HepG2 (cell line): ENCODE measurements around the gene ARPC1A. TPM values are rescaled to one million over a fixed set of nuclear protein-coding genes. Genes with fewer than 3 reads are reported as not detected.

Experiments
- FIP1L1 ChIP-seq: fragments of 200-400 bp; formaldehyde crosslinking; IDR thresholded peaks from 2 replicates; pipeline ENCODE4 v1.6.1; 2018; ENCODE audit warnings: low read depth, mild to moderate bottlenecking, low read length, moderate library complexity, borderline replicate concordance; ENCODE audit not compliant: insufficient read depth
- FOXK2 ChIP-seq: fragments of 450-650 bp; IDR thresholded peaks from 2 replicates; pipeline ENCODE4 v1.6.1; 2016
- FOXM1 ChIP-seq: sonication (generic); formaldehyde crosslinking; IDR thresholded peaks from 2 replicates; pipeline ENCODE4 v1.5.0; 2020; ENCODE audit warnings: missing genetic modification reagents
- HMGA1 ChIP-seq: sonication (generic); formaldehyde crosslinking; conservative IDR thresholded peaks from 2 replicates; pipeline ENCODE4 v1.4.0; 2020; ENCODE audit warnings: missing genetic modification reagents
- ISL2 ChIP-seq: sonication (generic); formaldehyde crosslinking; IDR thresholded peaks from 2 replicates; pipeline ENCODE4 v1.5.0; 2020; ENCODE audit warnings: missing genetic modification reagents
- KDM3A ChIP-seq: IDR thresholded peaks from 2 replicates; pipeline ENCODE4 v1.6.1; 2018; ENCODE audit warnings: low read depth, missing compliant biosample characterization
- MZF1 ChIP-seq: sonication (generic); formaldehyde crosslinking; IDR thresholded peaks from 2 replicates; pipeline ENCODE4 v1.8.1; 2023; ENCODE audit warnings: mild to moderate bottlenecking, missing genetic modification reagents, borderline replicate concordance
- NAIF1 ChIP-seq: sonication (generic); formaldehyde crosslinking; IDR thresholded peaks from 2 replicates; pipeline ENCODE4 v1.5.0; 2020; ENCODE audit warnings: mild to moderate bottlenecking, missing genetic modification reagents, borderline replicate concordance
- NFE2L2 ChIP-seq: fragments of 150-350 bp; IDR thresholded peaks from 2 replicates; pipeline ENCODE4 v1.6.1; 2014; ENCODE audit warnings: low read length
- NFKB2 ChIP-seq: sonication (generic); formaldehyde crosslinking; IDR thresholded peaks from 2 replicates; pipeline ENCODE4 v1.4.0; 2020; ENCODE audit warnings: missing genetic modification reagents, borderline replicate concordance
- NR2F6 ChIP-seq, 2 experiments: IDR thresholded peaks; 2 replicates each; pipeline ENCODE4 v1.6.1; 2016; ENCODE audit warnings: antibody characterized with exemption in 1 of 2, mild to moderate bottlenecking in 1 of 2
- POLR2AphosphoS5 ChIP-seq: IDR thresholded peaks from 2 replicates; pipeline ENCODE4 v1.6.1; 2012; ENCODE audit warnings: low read depth, low read length
- SATB2 ChIP-seq: sonication (generic); formaldehyde crosslinking; IDR thresholded peaks from 2 replicates; pipeline ENCODE4 v1.5.0; 2020; ENCODE audit warnings: missing genetic modification reagents
- XBP1 ChIP-seq: sonication (generic); formaldehyde crosslinking; IDR thresholded peaks from 2 replicates; pipeline ENCODE4 v1.5.0; 2020; ENCODE audit warnings: missing genetic modification reagents
- YY1 ChIP-seq: IDR thresholded peaks from 2 replicates; pipeline ENCODE4 v1.6.1; 2011; ENCODE audit warnings: low read length, low read depth, moderate library complexity, mild to moderate bottlenecking; ENCODE audit not compliant: insufficient read depth, insufficient replicate concordance
- ZNF44 ChIP-seq: sonication (generic); formaldehyde crosslinking; IDR thresholded peaks from 2 replicates; pipeline ENCODE4 v1.5.1; 2020; ENCODE audit warnings: mild to moderate bottlenecking, missing genetic modification reagents
- ZNF564 ChIP-seq: sonication (generic); formaldehyde crosslinking; IDR thresholded peaks from 2 replicates; pipeline ENCODE4 v1.8.1; 2023; ENCODE audit warnings: mild to moderate bottlenecking, missing genetic modification reagents
- ZNF678 ChIP-seq: sonication (generic); formaldehyde crosslinking; IDR thresholded peaks from 2 replicates; pipeline ENCODE4 v1.4.0; 2020; ENCODE audit warnings: mild to moderate bottlenecking, missing genetic modification reagents
- ZSCAN9 ChIP-seq: IDR thresholded peaks from 2 replicates; pipeline ENCODE4 v1.6.1; 2016; ENCODE audit warnings: borderline replicate concordance
- polyA plus RNA-seq, 8 experiments: library from polyadenylated mRNA; depleted of rRNA in 3 of 8; stranded (reverse) in 7 of 8; unstranded in 1 of 8; fragments of >200 nt; fragmentation: Illumina TruSeq in 4 of 8; extraction: Trizol in 4 of 8; gene quantifications; 2 replicates each; pipeline versions ENCODE4 v1.2.1 to v1.2.3, GENCODE V29; 2011 to 2016; ENCODE audit warnings: low read depth in 4 of 8, missing spikeins in 1 of 8, mixed read lengths in 1 of 8; ENCODE audit not compliant: insufficient read depth in 1 of 8
- total RNA-seq, 5 experiments: library from RNA; depleted of rRNA; stranded (reverse); fragments of >200 nt; fragmentation: Illumina TruSeq; extraction: Trizol; gene quantifications; 2 replicates each; pipeline ENCODE4 v1.2.3, GENCODE V29; 2016; ENCODE audit warnings: low read depth in 1 of 5
- TF ChIP-seq, protein P1 (sequence below): sonication (generic); formaldehyde crosslinking; IDR thresholded peaks from 2 replicates; pipeline ENCODE4 v1.4.0; 2020; ENCODE audit warnings: missing genetic modification reagents, borderline replicate concordance
- TF ChIP-seq, protein P2 (sequence below): sonication (generic); formaldehyde crosslinking; conservative IDR thresholded peaks from 2 replicates; pipeline ENCODE4 v1.4.0; 2020; ENCODE audit warnings: missing genetic modification reagents
- TF ChIP-seq, protein P3 (sequence below): sonication (generic); formaldehyde crosslinking; IDR thresholded peaks from 2 replicates; pipeline ENCODE4 v1.4.0; 2020; ENCODE audit warnings: mild to moderate bottlenecking, missing genetic modification reagents
- TF ChIP-seq, protein P4 (sequence below): sonication (generic); formaldehyde crosslinking; IDR thresholded peaks from 2 replicates; pipeline ENCODE4 v1.5.1; 2020; ENCODE audit warnings: mild to moderate bottlenecking, missing genetic modification reagents, moderate library complexity

Gene ARPC1A
- total and polyA plus RNA-seq, 2 of the 13 experiments (the other 11 are each of a cell fraction or from before 2014, with no cell fraction given), result 44.3 to 88.5 TPM

DNA sequence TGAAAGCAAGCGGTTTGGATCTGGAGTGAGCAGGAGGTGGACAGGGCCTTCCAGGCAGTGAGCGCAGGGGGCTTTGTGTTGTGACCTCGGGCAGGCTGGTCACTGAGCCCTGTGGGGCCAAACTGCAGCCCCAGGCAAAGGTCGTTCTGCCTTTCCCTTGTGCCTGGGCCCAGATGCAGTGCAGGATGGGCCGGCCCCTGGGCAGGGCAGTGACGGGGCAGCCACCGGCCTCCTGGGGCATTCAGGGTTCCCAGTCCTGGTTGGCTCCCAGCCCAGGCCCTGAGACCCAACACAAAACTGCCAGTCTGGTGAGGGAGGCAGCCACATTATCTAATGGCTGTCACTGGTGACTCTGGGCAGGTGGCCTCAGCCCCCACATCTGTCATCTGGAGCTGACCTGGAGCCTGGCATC is 56.0 kb downstream of the ARPC1A start (continued):
- peak; percentile 50; the same call in 1 of the 2 replicates for TF ChIP-seq NR2F6 (IDR thresholded peaks at IDR 0.05)
- TF ChIP-seq NR2F6 (CRISPR knock-in tag; IDR thresholded peaks at IDR 0.05), result peak; percentile 60
- no peak for TF ChIP-seq HMGA1 (CRISPR knock-in tag)
- TF ChIP-seq NAIF1 (CRISPR knock-in tag), result no peak
- TF ChIP-seq FIP1L1, result no peak
- TF ChIP-seq, protein P1, sequence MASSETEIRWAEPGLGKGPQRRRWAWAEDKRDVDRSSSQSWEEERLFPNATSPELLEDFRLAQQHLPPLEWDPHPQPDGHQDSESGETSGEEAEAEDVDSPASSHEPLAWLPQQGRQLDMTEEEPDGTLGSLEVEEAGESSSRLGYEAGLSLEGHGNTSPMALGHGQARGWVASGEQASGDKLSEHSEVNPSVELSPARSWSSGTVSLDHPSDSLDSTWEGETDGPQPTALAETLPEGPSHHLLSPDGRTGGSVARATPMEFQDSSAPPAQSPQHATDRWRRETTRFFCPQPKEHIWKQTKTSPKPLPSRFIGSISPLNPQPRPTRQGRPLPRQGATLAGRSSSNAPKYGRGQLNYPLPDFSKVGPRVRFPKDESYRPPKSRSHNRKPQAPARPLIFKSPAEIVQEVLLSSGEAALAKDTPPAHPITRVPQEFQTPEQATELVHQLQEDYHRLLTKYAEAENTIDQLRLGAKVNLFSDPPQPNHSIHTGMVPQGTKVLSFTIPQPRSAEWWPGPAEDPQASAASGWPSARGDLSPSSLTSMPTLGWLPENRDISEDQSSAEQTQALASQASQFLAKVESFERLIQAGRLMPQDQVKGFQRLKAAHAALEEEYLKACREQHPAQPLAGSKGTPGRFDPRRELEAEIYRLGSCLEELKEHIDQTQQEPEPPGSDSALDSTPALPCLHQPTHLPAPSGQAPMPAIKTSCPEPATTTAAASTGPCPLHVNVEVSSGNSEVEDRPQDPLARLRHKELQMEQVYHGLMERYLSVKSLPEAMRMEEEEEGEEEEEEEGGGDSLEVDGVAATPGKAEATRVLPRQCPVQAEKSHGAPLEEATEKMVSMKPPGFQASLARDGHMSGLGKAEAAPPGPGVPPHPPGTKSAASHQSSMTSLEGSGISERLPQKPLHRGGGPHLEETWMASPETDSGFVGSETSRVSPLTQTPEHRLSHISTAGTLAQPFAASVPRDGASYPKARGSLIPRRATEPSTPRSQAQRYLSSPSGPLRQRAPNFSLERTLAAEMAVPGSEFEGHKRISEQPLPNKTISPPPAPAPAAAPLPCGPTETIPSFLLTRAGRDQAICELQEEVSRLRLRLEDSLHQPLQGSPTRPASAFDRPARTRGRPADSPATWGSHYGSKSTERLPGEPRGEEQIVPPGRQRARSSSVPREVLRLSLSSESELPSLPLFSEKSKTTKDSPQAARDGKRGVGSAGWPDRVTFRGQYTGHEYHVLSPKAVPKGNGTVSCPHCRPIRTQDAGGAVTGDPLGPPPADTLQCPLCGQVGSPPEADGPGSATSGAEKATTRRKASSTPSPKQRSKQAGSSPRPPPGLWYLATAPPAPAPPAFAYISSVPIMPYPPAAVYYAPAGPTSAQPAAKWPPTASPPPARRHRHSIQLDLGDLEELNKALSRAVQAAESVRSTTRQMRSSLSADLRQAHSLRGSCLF, result no peak
- TF ChIP-seq ZNF678 (CRISPR knock-in tag), result no peak
- no peak for TF ChIP-seq ZSCAN9 (CRISPR knock-in tag)
- TF ChIP-seq ISL2 (CRISPR knock-in tag), result no peak
- TF ChIP-seq SATB2 (CRISPR knock-in tag), result no peak
- no peak for TF ChIP-seq FOXM1 (CRISPR knock-in tag)
- TF ChIP-seq MZF1, result no peak
- no peak for TF ChIP-seq KDM3A (CRISPR knock-in tag)
- TF ChIP-seq, protein P2, sequence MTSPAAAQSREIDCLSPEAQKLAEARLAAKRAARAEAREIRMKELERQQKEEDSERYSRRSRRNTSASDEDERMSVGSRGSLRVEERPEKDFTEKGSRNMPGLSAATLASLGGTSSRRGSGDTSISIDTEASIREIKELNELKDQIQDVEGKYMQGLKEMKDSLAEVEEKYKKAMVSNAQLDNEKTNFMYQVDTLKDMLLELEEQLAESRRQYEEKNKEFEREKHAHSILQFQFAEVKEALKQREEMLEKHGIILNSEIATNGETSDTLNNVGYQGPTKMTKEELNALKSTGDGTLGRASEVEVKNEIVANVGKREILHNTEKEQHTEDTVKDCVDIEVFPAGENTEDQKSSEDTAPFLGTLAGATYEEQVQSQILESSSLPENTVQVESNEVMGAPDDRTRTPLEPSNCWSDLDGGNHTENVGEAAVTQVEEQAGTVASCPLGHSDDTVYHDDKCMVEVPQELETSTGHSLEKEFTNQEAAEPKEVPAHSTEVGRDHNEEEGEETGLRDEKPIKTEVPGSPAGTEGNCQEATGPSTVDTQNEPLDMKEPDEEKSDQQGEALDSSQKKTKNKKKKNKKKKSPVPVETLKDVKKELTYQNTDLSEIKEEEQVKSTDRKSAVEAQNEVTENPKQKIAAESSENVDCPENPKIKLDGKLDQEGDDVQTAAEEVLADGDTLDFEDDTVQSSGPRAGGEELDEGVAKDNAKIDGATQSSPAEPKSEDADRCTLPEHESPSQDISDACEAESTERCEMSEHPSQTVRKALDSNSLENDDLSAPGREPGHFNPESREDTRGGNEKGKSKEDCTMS (CRISPR knock-in tag), result no peak
- no peak for TF ChIP-seq ZNF564
- TF ChIP-seq YY1, result no peak
- TF ChIP-seq NFKB2, result no peak
- no peak for TF ChIP-seq ZNF44 (CRISPR knock-in tag)
- TF ChIP-seq, protein P3, sequence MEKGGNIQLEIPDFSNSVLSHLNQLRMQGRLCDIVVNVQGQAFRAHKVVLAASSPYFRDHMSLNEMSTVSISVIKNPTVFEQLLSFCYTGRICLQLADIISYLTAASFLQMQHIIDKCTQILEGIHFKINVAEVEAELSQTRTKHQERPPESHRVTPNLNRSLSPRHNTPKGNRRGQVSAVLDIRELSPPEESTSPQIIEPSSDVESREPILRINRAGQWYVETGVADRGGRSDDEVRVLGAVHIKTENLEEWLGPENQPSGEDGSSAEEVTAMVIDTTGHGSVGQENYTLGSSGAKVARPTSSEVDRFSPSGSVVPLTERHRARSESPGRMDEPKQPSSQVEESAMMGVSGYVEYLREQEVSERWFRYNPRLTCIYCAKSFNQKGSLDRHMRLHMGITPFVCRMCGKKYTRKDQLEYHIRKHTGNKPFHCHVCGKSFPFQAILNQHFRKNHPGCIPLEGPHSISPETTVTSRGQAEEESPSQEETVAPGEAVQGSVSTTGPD, result no peak
- TF ChIP-seq, protein P4, sequence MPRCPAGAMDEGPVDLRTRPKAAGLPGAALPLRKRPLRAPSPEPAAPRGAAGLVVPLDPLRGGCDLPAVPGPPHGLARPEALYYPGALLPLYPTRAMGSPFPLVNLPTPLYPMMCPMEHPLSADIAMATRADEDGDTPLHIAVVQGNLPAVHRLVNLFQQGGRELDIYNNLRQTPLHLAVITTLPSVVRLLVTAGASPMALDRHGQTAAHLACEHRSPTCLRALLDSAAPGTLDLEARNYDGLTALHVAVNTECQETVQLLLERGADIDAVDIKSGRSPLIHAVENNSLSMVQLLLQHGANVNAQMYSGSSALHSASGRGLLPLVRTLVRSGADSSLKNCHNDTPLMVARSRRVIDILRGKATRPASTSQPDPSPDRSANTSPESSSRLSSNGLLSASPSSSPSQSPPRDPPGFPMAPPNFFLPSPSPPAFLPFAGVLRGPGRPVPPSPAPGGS (CRISPR knock-in tag), result no peak
- no peak for TF ChIP-seq POLR2AphosphoS5
- no peak for TF ChIP-seq XBP1 (CRISPR knock-in tag)
- TF ChIP-seq NFE2L2, result no peak
- no peak for TF ChIP-seq FOXK2
